Medulla oblongata (tissue), 1 donor: ENCODE data around the gene DAPK1.

Experiments used
- DNase-seq: peaks from one replicate; pipeline ENCODE4 v3.0.0-alpha.2; 2015; ENCODE audit errors: extremely low spot score

Gene DAPK1

GRCh38 chr9:87568401-87568800 lies 70.7 kb downstream of the DAPK1 start:
- DNase-seq: no peak

GRCh38 chr9:87569008-87569509 lies 71.4 kb downstream of the DAPK1 start:
- no peak for DNase-seq

GRCh38 chr9:87569518-87569917 lies 71.9 kb downstream of the DAPK1 start:
- no peak for DNase-seq

GRCh38 chr9:87570000-87570908 lies 72.6 kb downstream of the DAPK1 start:
- DNase-seq: no peak

- no peak for DNase-seq
Observed at GRCh38 chr9:87572719-87573118, 75.1 kb downstream of the DAPK1 start.

GRCh38 chr9:87573841-87574342 lies 76.2 kb downstream of the DAPK1 start:
- no peak for DNase-seq

GRCh38 chr9:87577746-87578145 lies 80.1 kb downstream of the DAPK1 start:
- DNase-seq: no peak

- DNase-seq: no peak
Observed at GRCh38 chr9:87578625-87579024, 81.0 kb downstream of the DAPK1 start.

GRCh38 chr9:87579781-87580541 lies 82.3 kb downstream of the DAPK1 start:
- DNase-seq: no peak

- no peak for DNase-seq
Observed at GRCh38 chr9:87580941-87581438, 83.3 kb downstream of the DAPK1 start.

- DNase-seq: no peak
Observed at GRCh38 chr9:87581513-87581912, 83.8 kb downstream of the DAPK1 start.

- no peak for DNase-seq
Observed at GRCh38 chr9:87581949-87582637, 84.4 kb downstream of the DAPK1 start.

- DNase-seq: no peak
Observed at GRCh38 chr9:87584326-87584725, 86.7 kb downstream of the DAPK1 start.

GRCh38 chr9:87585123-87585855 lies 87.6 kb downstream of the DAPK1 start:
- DNase-seq: no peak

- DNase-seq: no peak
Observed at GRCh38 chr9:87586731-87587355, 89.2 kb downstream of the DAPK1 start.

- no peak for DNase-seq
Observed at GRCh38 chr9:87587356-87587745, 89.7 kb downstream of the DAPK1 start.

GRCh38 chr9:87587864-87588263 lies 90.2 kb downstream of the DAPK1 start:
- no peak for DNase-seq

- no peak for DNase-seq
Observed at GRCh38 chr9:87588339-87588738, 90.7 kb downstream of the DAPK1 start.

- DNase-seq: no peak
Observed at GRCh38 chr9:87590996-87591395, 93.3 kb downstream of the DAPK1 start.

GRCh38 chr9:87592554-87593358 lies 95.1 kb downstream of the DAPK1 start:
- DNase-seq: no peak
